Esophagus muscularis mucosa (tissue), 4 donors: ENCODE data around the gene TTLL1.

Source experiments
- CTCF ChIP-seq, 3 experiments: fragments of 200-600 bp in 2 of 3; fragments of 450-650 bp in 1 of 3; sonication (generic) in 2 of 3; IDR thresholded peaks; one replicate each; pipeline ENCODE4 v1.5.1; 2017 to 2019; ENCODE audit warnings: antibody characterized with exemption in 3 of 3, mild to moderate bottlenecking in 2 of 3, moderate library complexity in 1 of 3
- EP300 ChIP-seq: sonication (generic); formaldehyde crosslinking; IDR thresholded peaks from one replicate; pipeline ENCODE4 v1.6.1; 2017; ENCODE audit warnings: antibody characterized with exemption
- POLR2A ChIP-seq: fragments of 450-650 bp; IDR thresholded peaks from one replicate; pipeline ENCODE4 v1.6.1; 2017; ENCODE audit warnings: antibody characterized with exemption, moderate library complexity, mild to moderate bottlenecking, low read depth

- TF ChIP-seq EP300 (no peak), POLR2A (no peak), CTCF (IDR thresholded peaks at IDR 0.05) (no peak)
These were observed 9.2 kb upstream of the TTLL1 start for GRCh38 chr22:43098356-43098755.
